HEK293 (cell line): ENCODE data around the gene MYH14.

Experiments
- EGR2 ChIP-seq: fragments of 450-650 bp; formaldehyde crosslinking; IDR thresholded peaks from 2 replicates; pipeline ENCODE4 v1.5.1; 2016; ENCODE audit warnings: low read depth, missing biosample characterization, missing genetic modification characterization
- GFI1B ChIP-seq: fragments of 450-650 bp; formaldehyde crosslinking; IDR thresholded peaks from 2 replicates; pipeline ENCODE4 v1.5.1; 2016; ENCODE audit warnings: missing biosample characterization, missing genetic modification characterization
- HOXA7 ChIP-seq: sonication (generic); formaldehyde crosslinking; IDR thresholded peaks from 2 replicates; pipeline ENCODE4 v1.8.1; 2022; ENCODE audit warnings: missing genetic modification reagents, borderline replicate concordance
- KLF10 ChIP-seq: fragments of 450-650 bp; IDR thresholded peaks from 2 replicates; pipeline ENCODE4 v1.5.1; 2018; ENCODE audit warnings: missing biosample characterization, mild to moderate bottlenecking, missing genetic modification characterization
- MEIS1 ChIP-seq: sonication (generic); formaldehyde crosslinking; IDR thresholded peaks from 2 replicates; pipeline ENCODE4 v1.8.1; 2022; ENCODE audit warnings: missing genetic modification reagents, mild to moderate bottlenecking, borderline replicate concordance
- RBAK ChIP-seq: fragments of 450-650 bp; formaldehyde crosslinking; IDR thresholded peaks from 2 replicates; pipeline ENCODE4 v1.5.1; 2016; ENCODE audit warnings: missing biosample characterization, missing genetic modification characterization
- REPIN1 ChIP-seq: fragments of 450-650 bp; formaldehyde crosslinking; IDR thresholded peaks from 2 replicates; pipeline ENCODE4 v1.5.1; 2017; ENCODE audit warnings: missing biosample characterization, missing genetic modification characterization, low read depth
- SCRT2 ChIP-seq: fragments of 450-650 bp; formaldehyde crosslinking; IDR thresholded peaks from 2 replicates; pipeline ENCODE4 v1.5.1; 2016; ENCODE audit warnings: missing biosample characterization, missing genetic modification characterization
- SETDB1 ChIP-seq: IDR thresholded peaks from one replicate; pipeline ENCODE4 v1.6.1; 2017; ENCODE audit warnings: mild to moderate bottlenecking, low read length, moderate library complexity, mixed read lengths; ENCODE audit not compliant: insufficient read length
- SP3 ChIP-seq: fragments of 450-650 bp; formaldehyde crosslinking; IDR thresholded peaks from 2 replicates; pipeline ENCODE4 v1.5.1; 2016; ENCODE audit warnings: missing biosample characterization, missing genetic modification characterization
- ZBTB8A ChIP-seq: fragments of 450-650 bp; formaldehyde crosslinking; IDR thresholded peaks from 2 replicates; pipeline ENCODE4 v1.5.1; 2016; ENCODE audit warnings: missing biosample characterization, missing genetic modification characterization
- ZNF114 ChIP-seq: fragments of 450-650 bp; formaldehyde crosslinking; IDR thresholded peaks from 2 replicates; pipeline ENCODE4 v1.5.0; 2017; ENCODE audit warnings: missing biosample characterization, missing genetic modification characterization
- ZNF121 ChIP-seq: fragments of 450-650 bp; formaldehyde crosslinking; IDR thresholded peaks from 2 replicates; pipeline ENCODE4 v1.5.1; 2016; ENCODE audit warnings: missing biosample characterization, missing genetic modification characterization
- ZNF175 ChIP-seq: fragments of 450-650 bp; formaldehyde crosslinking; IDR thresholded peaks from 2 replicates; pipeline ENCODE4 v1.5.1; 2016; ENCODE audit warnings: missing biosample characterization, missing genetic modification characterization
- ZNF404 ChIP-seq: fragments of 450-650 bp; formaldehyde crosslinking; IDR thresholded peaks from 2 replicates; pipeline ENCODE4 v1.5.1; 2017; ENCODE audit warnings: missing biosample characterization, missing genetic modification characterization
- ZNF501 ChIP-seq: fragments of 450-650 bp; formaldehyde crosslinking; IDR thresholded peaks from 2 replicates; pipeline ENCODE4 v1.5.1; 2016; ENCODE audit warnings: missing biosample characterization, missing genetic modification characterization
- ZXDB ChIP-seq: fragments of 450-650 bp; formaldehyde crosslinking; IDR thresholded peaks from 2 replicates; pipeline ENCODE4 v1.5.1; 2016; ENCODE audit warnings: missing biosample characterization, missing genetic modification characterization
- TF ChIP-seq, protein P1 (sequence below): fragments of 450-650 bp; formaldehyde crosslinking; conservative IDR thresholded peaks from 2 replicates; pipeline ENCODE4 v1.5.1; 2016; ENCODE audit warnings: low read depth, missing biosample characterization, missing genetic modification characterization
- TF ChIP-seq, protein P2 (sequence below): fragments of 450-650 bp; formaldehyde crosslinking; conservative IDR thresholded peaks from 2 replicates; pipeline ENCODE4 v1.5.1; 2016; ENCODE audit warnings: low read depth, missing biosample characterization, missing genetic modification characterization
- TF ChIP-seq, protein P3 (sequence below): fragments of 450-650 bp; formaldehyde crosslinking; IDR thresholded peaks from 2 replicates; pipeline ENCODE4 v1.5.1; 2016; ENCODE audit warnings: missing biosample characterization, missing genetic modification characterization
- TF ChIP-seq, protein P4 (sequence below): fragments of 450-650 bp; formaldehyde crosslinking; IDR thresholded peaks from 2 replicates; pipeline ENCODE4 v1.5.1; 2016; ENCODE audit warnings: missing biosample characterization, missing genetic modification characterization
- TF ChIP-seq, protein P5 (sequence below): fragments of 450-650 bp; formaldehyde crosslinking; IDR thresholded peaks from 2 replicates; pipeline ENCODE4 v1.5.1; 2016; ENCODE audit warnings: missing biosample characterization, missing genetic modification characterization, borderline replicate concordance

Gene MYH14

DNA sequence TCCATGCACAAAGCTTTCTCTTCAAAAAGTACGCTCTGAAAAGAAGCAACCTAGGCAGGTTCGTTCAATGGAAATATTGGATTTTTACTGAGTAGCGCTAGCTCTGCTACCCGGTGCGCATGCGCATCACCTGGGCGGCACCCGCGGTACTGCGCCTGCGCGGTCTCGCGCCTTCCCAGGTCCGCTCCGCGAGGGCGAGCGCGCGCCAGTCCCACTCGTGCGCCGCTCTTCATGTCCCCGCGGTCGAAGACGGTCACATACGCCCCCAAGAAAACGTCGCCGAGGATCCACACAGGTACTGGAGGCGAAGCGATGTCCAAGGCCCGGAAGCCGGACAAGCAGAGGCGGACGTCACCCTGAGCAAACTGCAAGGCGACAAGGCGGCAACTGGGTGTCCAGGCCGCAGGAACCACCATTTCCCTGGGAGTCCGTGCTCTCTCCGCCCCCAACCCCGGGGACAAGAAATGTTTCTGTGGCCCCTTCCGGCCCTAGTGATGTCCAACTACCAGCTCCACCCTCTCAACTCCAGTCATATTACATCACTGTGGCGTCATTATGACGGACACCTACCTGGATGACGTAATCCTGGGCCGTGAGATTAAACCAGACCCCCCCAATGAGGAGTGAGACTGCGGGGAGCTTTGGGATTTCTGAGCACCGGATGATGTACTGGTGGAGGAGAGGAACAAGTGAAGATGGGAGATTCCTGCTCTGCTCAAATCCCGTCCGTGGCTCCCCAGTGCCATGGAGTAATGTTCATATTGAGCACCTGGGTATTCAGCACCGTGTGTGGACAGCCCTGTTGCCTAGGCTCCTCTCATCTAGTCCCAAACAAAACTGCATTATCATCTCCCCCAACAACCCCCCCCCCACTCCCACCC lies 130.6 kb downstream of the MYH14 start (continued):
- TF ChIP-seq, protein P1, sequence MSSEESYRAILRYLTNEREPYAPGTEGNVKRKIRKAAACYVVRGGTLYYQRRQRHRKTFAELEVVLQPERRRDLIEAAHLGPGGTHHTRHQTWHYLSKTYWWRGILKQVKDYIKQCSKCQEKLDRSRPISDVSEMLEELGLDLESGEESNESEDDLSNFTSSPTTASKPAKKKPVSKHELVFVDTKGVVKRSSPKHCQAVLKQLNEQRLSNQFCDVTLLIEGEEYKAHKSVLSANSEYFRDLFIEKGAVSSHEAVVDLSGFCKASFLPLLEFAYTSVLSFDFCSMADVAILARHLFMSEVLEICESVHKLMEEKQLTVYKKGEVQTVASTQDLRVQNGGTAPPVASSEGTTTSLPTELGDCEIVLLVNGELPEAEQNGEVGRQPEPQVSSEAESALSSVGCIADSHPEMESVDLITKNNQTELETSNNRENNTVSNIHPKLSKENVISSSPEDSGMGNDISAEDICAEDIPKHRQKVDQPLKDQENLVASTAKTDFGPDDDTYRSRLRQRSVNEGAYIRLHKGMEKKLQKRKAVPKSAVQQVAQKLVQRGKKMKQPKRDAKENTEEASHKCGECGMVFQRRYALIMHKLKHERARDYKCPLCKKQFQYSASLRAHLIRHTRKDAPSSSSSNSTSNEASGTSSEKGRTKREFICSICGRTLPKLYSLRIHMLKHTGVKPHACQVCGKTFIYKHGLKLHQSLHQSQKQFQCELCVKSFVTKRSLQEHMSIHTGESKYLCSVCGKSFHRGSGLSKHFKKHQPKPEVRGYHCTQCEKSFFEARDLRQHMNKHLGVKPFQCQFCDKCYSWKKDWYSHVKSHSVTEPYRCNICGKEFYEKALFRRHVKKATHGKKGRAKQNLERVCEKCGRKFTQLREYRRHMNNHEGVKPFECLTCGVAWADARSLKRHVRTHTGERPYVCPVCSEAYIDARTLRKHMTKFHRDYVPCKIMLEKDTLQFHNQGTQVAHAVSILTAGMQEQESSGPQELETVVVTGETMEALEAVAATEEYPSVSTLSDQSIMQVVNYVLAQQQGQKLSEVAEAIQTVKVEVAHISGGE (tag by site-specific recombination) = peak; percentile 85
- TF ChIP-seq HOXA7 (CRISPR knock-in tag) = no peak
- TF ChIP-seq, protein P2, sequence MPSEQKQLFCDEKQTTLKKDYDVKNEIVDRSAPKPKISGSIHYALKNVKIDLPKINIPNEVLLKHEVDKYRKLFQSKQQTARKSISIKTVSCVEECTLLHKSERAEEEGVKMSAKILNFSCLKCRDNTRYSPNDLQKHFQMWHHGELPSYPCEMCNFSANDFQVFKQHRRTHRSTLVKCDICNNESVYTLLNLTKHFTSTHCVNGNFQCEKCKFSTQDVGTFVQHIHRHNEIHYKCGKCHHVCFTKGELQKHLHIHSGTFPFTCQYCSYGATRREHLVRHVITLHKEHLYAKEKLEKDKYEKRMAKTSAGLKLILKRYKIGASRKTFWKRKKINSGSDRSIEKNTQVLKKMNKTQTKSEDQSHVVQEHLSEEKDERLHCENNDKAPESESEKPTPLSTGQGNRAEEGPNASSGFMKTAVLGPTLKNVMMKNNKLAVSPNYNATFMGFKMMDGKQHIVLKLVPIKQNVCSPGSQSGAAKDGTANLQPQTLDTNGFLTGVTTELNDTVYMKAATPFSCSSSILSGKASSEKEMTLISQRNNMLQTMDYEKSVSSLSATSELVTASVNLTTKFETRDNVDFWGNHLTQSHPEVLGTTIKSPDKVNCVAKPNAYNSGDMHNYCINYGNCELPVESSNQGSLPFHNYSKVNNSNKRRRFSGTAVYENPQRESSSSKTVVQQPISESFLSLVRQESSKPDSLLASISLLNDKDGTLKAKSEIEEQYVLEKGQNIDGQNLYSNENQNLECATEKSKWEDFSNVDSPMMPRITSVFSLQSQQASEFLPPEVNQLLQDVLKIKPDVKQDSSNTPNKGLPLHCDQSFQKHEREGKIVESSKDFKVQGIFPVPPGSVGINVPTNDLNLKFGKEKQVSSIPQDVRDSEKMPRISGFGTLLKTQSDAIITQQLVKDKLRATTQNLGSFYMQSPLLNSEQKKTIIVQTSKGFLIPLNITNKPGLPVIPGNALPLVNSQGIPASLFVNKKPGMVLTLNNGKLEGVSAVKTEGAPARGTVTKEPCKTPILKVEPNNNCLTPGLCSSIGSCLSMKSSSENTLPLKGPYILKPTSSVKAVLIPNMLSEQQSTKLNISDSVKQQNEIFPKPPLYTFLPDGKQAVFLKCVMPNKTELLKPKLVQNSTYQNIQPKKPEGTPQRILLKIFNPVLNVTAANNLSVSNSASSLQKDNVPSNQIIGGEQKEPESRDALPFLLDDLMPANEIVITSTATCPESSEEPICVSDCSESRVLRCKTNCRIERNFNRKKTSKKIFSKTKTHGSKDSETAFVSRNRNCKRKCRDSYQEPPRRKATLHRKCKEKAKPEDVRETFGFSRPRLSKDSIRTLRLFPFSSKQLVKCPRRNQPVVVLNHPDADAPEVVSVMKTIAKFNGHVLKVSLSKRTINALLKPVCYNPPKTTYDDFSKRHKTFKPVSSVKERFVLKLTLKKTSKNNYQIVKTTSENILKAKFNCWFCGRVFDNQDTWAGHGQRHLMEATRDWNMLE = no peak; the same call in 1 of the 2 replicates
- no peak for TF ChIP-seq GFI1B (tag by site-specific recombination)
- TF ChIP-seq EGR2 = no peak
- no peak for TF ChIP-seq KLF10 (tag by site-specific recombination)
- no peak for TF ChIP-seq RBAK (tag by site-specific recombination)
- no peak for TF ChIP-seq ZNF501 (tag by site-specific recombination)
- TF ChIP-seq, protein P3, sequence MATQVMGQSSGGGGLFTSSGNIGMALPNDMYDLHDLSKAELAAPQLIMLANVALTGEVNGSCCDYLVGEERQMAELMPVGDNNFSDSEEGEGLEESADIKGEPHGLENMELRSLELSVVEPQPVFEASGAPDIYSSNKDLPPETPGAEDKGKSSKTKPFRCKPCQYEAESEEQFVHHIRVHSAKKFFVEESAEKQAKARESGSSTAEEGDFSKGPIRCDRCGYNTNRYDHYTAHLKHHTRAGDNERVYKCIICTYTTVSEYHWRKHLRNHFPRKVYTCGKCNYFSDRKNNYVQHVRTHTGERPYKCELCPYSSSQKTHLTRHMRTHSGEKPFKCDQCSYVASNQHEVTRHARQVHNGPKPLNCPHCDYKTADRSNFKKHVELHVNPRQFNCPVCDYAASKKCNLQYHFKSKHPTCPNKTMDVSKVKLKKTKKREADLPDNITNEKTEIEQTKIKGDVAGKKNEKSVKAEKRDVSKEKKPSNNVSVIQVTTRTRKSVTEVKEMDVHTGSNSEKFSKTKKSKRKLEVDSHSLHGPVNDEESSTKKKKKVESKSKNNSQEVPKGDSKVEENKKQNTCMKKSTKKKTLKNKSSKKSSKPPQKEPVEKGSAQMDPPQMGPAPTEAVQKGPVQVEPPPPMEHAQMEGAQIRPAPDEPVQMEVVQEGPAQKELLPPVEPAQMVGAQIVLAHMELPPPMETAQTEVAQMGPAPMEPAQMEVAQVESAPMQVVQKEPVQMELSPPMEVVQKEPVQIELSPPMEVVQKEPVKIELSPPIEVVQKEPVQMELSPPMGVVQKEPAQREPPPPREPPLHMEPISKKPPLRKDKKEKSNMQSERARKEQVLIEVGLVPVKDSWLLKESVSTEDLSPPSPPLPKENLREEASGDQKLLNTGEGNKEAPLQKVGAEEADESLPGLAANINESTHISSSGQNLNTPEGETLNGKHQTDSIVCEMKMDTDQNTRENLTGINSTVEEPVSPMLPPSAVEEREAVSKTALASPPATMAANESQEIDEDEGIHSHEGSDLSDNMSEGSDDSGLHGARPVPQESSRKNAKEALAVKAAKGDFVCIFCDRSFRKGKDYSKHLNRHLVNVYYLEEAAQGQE (tag by site-specific recombination) = no peak; the same call in 1 of the 2 replicates
- TF ChIP-seq ZNF175 (tag by site-specific recombination) = no peak
- TF ChIP-seq SETDB1 = peak; percentile 66
- TF ChIP-seq ZNF121 (tag by site-specific recombination) = no peak
- TF ChIP-seq, protein P4, sequence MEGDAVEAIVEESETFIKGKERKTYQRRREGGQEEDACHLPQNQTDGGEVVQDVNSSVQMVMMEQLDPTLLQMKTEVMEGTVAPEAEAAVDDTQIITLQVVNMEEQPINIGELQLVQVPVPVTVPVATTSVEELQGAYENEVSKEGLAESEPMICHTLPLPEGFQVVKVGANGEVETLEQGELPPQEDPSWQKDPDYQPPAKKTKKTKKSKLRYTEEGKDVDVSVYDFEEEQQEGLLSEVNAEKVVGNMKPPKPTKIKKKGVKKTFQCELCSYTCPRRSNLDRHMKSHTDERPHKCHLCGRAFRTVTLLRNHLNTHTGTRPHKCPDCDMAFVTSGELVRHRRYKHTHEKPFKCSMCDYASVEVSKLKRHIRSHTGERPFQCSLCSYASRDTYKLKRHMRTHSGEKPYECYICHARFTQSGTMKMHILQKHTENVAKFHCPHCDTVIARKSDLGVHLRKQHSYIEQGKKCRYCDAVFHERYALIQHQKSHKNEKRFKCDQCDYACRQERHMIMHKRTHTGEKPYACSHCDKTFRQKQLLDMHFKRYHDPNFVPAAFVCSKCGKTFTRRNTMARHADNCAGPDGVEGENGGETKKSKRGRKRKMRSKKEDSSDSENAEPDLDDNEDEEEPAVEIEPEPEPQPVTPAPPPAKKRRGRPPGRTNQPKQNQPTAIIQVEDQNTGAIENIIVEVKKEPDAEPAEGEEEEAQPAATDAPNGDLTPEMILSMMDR = no peak
- 0 out of 2 replicates have a peak, but pooled peaks have one; percentile 29 for TF ChIP-seq ZNF404 (tag by site-specific recombination)
- TF ChIP-seq ZXDB (tag by site-specific recombination) = peak; percentile 68
- peak; percentile 78 for TF ChIP-seq SP3
- TF ChIP-seq ZBTB8A (tag by site-specific recombination) = no peak
- no peak for TF ChIP-seq SCRT2
- TF ChIP-seq, protein P5, sequence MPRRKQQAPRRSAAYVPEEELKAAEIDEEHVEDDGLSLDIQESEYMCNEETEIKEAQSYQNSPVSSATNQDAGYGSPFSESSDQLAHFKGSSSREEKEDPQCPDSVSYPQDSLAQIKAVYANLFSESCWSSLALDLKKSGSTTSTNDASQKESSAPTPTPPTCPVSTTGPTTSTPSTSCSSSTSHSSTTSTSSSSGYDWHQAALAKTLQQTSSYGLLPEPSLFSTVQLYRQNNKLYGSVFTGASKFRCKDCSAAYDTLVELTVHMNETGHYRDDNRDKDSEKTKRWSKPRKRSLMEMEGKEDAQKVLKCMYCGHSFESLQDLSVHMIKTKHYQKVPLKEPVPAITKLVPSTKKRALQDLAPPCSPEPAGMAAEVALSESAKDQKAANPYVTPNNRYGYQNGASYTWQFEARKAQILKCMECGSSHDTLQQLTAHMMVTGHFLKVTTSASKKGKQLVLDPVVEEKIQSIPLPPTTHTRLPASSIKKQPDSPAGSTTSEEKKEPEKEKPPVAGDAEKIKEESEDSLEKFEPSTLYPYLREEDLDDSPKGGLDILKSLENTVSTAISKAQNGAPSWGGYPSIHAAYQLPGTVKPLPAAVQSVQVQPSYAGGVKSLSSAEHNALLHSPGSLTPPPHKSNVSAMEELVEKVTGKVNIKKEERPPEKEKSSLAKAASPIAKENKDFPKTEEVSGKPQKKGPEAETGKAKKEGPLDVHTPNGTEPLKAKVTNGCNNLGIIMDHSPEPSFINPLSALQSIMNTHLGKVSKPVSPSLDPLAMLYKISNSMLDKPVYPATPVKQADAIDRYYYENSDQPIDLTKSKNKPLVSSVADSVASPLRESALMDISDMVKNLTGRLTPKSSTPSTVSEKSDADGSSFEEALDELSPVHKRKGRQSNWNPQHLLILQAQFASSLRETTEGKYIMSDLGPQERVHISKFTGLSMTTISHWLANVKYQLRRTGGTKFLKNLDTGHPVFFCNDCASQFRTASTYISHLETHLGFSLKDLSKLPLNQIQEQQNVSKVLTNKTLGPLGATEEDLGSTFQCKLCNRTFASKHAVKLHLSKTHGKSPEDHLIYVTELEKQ (tag by site-specific recombination) = no peak
- TF ChIP-seq REPIN1 = no peak
- TF ChIP-seq MEIS1 (CRISPR knock-in tag) = no peak
- TF ChIP-seq ZNF114 (tag by site-specific recombination) = no peak
